ENCODE measurements around the gene STRADA.
A peak's percentile ranks its signal among the peaks of the same experiment; 100 is the strongest.

Gene STRADA

DNA sequence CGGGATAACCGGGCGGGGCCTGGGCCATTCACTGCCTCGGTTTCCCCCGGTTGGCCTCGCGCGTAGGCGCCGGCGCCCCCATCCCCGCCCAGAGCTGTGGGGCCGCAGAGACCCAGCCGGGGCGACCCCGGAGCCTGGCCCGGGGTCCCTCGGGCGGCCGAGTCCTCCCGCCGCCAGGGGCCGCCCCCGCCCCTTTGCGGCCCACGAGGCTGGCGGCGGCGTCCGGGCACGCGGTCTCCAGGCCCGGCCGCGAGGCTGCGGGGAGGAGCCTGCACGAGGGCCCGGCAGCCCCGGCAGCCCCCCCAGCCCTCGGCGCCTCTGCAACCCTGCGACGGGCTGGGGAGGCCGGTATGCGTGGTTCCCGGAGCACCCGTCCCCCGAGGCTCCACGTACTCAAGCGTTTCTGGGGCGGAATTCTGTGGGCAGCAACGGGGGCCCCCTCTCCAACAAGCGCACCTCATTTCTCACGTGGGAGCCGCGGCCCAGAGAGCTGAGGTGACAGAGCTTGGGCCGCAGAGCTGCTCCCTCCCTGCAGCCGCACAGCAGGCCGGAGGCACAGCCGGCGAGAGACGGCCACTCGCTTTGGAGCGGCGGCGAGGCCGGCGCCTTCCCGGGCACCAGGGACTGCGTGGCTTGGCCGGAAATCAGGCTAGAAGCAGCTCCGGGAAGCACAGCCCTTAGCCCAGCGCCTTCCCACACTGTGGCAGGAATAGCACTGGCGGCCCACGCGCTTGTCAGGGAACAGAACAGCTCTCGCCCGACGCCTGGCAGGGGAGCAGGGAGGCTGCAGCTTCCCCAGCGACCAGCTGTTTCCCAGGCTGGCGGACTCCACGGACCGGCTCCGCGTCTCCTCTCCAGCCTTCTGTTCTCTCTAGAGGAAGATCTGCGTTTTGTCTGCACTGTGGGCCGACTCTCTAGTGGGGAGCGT is 40.8 kb downstream of the STRADA start:
- DNase-seq, result peak; percentile 64

DNA sequence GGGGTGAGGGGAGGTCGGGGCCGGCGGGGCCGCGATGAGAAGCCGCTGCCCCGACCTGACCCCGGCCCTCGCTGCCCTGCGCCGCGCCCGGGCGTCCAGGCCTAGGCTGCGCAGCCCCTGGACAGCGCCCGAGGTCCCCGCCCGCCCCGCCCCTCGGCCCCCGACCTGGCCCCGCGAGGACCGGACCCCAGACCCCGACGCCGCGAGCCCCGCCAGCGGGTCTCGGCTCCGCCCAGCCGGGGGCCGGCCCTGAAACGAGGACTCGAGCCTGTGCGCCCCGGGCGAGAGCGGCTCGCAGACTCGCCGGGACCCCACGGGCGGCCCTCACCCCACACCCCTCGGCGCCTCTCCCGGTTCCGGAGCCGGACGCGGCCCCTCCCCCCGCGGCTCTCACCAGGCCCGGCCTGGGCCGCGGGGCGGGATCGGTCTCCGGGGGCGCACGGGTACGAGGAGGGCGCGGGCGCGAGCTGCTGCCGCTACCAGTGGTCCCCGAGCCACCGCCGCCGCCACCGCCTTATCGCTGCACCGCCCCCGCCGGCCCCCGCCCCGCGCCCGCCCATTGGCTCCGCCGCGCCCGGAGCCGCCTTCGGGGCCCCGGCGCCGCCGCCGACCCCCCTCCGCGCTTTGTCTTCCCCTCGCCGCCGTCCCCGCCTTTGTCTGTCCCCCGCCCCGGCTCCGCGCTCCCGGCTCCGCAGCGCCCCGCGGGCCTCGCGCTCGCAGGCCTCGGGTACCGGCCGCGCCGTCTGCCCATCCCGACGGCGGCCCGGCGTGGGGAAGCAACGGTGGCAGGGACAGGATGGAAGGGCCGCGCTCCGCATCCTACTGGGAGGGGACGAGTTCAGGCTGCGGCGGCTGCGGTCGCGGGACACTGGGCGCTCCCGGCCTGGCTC is 41.7 kb downstream of the STRADA start, which contains the start of gene LIMD2:
Gene LIMD2, minus strand, starts transcription at position 488 of the 890 bp plus-strand sequence. CDS start 827 bp downstream, outside the sequence.
- DNase-seq, result peak; percentile 72

GRCh38 chr17:63698886-63699637 is 42.5 kb downstream of the STRADA start:
- DNase-seq, result peak; percentile 80

DNA sequence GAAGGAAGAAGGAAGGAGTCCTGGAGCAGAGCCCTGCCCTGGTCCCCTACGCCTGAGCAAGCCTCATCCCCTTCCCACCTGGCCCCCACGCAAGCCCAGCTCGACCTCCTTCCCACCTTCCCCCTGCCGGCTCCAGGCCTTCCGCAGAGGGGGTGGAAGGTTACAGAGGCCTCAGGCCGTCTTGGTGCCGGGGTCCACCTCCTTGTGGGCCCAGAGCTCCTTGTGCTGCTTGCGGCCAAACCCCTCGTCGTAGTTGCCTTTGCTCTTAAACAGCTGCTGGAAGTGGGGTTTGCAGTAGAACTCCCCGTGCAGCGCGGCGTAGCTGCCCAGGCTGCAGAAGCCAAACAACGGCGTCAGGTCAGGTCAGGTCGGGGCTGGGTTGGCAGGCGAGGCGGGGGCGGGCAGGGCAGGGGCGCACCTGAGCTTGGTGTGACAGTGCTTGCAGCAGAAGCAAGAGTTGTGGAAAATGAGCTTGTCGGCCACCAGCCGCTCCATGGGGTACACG is 43.2 kb downstream of the STRADA start:
- no peak for DNase-seq

GRCh38 chr17:63697341-63698286 is 44.0 kb downstream of the STRADA start:
- DNase-seq, result peak; percentile 36

DNA sequence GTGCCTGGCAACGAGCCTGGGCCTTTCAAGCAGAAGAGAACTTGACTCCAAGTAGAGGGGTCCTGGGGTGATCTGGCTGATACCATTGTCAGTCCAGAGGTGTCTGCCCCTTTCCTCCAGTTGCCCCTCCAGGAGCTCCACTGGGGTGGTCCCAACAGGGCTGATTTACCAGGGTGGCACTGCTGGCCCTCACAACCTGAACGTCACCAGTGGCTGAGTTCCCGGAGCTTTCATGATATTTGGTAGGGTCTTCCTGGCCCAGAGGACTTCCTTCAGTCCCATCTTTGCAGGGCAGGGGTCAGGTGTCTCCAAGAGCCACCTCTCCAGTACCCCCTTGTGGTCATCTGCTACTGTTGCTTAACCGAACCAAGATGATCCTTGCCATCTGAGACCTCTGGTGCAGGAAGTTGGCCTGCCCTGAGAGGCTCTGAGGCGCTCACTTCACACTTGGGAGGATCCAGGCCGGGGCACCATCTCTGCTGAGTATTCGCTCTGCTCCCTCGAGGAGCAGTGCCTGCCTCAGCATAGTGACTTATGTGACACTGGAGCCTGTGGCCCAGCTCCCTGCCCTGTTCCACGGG is 45.1 kb downstream of the STRADA start:
- DNase-seq, result peak; percentile 38

DNA sequence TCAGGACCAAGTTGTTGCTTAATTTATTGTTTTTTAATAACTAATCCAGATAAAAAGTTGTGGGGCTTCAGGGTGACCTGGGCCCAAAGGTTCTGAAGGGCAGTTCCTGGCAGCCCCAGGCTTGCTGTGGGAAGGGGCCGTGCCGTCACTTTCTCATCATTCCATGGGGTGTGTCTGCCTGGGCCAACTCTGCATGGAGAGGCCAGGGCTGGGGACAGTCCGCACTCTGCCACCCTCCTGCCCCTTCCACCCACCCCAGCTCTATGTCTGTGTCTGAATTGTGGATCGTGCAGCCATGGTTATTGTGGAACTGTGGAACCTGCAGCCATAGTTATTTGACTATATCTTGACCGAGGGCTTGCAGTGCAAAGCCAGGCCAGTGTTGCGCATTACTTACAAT is 45.7 kb downstream of the STRADA start:
- DNase-seq, result no peak

DNA sequence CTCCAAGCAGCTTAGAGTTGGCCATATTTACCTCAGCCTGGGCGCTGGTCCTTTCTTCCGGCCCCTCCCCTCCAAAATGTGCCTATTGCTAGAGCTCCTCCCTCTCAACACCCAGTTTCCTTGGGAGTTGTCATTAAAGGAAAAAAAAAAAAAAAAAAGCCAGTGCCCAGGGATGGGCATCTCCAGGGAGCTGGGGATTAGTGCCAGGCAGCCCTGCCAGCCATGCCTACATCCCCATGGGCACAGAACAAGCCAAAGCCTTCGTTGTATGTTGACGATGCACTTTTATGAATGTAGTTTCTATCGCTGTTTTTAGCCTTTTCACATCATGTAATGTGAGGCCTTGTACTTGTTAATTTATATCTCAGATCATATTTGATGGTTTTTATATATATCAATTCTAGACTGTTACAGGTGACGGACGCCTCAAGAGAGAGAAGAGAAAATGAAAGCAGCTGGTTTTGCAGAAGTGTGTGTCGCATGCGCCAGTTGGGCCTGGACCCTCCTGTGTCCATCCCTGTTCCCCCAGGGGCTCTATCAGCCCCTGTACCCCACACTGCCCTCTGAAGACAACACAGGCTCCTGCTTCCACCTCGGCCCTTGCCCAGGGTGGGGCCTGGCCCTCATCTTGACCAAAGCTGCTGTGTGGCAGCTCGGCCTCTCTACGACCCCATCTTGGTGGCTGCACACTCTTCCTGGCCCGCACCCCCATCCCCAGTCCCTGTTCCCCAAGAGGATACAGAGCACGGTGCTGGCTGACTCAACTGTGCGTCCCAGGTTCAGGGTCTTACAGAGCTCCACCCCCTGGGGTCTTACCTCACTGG is 46.4 kb downstream of the STRADA start:
- no peak for DNase-seq

DNA sequence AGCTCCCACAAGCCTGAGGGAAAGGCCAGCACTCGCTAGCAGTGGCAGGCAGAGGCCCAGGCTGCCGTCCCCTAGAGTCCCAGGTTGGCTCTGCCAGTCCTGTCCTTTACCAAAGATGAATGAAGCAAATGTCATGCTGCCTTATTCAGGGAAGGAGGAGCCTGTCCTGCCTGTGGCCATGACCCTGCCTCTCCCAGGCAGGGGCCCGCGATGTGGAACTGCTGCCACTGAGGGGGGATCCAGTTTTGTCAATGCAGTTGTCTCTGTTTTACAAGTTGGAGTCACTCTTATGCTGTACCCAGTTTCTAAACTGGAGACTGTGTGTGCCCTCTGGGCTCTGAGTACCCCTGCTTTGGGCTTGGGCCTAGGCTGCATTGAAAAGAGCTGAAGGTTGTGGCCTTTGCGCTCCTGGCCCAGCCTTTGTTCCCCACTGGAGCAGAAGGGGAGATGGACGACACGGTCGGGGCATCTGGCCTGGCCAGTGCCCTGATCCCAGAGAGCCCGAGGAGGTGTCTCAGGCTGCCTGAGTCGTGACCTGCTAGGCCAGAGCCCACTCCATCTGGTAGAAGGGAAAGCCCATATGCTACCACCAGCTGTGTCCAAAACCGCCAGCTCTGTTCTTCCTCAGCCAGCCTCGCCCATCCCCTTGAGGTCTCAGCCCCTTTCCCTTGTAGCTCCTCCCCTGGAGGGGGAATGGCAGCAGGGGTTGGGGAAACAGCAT is 47.2 kb downstream of the STRADA start:
- no peak for DNase-seq

DNA sequence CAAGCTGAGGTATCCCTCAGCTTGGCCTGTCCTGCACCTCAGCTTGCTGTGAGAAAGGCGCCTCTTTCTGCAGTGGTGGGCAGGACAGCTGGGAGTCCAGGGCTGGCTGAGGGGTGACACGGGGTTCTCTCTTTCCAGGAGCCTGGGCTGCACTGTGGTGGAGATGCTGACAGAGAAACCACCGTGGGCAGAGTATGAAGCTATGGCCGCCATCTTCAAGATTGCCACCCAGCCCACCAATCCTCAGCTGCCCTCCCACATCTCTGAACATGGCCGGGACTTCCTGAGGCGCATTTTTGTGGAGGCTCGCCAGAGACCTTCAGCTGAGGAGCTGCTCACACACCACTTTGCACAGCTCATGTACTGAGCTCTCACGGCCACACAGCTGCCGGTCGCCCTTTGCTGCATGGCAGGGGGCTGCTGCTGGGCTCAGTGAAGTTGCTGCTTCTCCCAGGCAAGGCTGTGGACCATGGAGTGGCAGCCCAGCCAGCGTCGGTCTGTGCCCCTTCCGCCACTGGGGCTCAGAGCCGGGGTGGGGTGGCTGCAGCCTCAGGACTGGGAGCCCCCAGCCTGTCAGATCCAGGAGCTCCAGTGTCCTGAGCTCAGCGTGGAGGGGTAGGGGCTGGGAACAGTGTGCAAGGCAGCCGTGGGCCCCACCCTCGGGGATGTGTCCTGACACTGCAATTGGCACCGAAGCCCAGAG is 48.0 kb downstream of the STRADA start:
- DNase-seq, result no peak

DNA sequence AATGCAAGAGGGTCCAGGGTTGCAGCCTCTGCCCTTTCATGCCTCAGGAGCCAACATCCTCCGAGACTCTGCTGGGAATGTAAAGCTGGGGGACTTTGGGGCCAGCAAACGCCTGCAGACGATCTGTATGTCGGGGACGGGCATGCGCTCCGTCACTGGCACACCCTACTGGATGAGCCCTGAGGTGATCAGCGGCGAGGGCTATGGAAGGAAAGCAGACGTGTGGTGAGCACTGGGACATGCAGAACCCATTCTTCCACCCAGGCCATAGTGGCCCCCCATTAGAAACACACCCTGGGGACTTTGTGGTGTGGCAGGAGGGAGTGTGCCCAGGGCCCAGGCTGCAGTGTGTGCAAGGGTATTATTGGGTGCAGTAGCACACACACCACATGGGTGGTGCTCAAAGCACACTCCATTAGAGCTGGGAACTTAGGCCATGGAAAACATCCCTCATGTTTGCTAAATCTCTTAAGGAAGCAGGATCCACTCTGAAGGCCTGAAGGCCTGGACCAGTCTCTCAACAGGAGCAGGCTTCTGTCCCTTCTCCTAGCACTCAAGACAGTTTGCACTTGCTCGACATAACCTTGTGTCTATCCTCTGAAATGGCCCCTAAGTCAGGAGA is 49.3 kb downstream of the STRADA start:
- DNase-seq, result no peak

DNA sequence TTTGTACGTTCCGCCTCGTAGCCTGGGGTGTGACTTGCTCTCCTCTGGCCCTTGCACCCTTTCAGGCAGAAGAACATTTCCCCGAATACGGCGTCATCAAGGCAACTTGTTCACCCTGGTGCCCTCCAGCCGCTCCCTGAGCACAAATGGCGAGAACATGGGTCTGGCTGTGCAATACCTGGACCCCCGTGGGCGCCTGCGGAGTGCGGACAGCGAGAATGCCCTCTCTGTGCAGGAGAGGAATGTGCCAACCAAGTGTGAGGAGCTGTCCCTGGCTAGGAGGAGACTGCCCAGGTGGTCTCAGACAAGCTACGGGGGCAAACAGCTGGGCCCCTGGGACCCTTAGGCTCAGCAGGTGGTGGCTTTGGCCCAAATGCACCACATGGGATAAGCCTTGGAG is 52.1 kb downstream of the STRADA start:
- DNase-seq, result no peak

GRCh38 chr17:63688396-63689020 is 53.1 kb downstream of the STRADA start:
- no peak for DNase-seq

- DNase-seq, result no peak
Observed at GRCh38 chr17:63686138-63686685, 55.4 kb downstream of the STRADA start.

DNA sequence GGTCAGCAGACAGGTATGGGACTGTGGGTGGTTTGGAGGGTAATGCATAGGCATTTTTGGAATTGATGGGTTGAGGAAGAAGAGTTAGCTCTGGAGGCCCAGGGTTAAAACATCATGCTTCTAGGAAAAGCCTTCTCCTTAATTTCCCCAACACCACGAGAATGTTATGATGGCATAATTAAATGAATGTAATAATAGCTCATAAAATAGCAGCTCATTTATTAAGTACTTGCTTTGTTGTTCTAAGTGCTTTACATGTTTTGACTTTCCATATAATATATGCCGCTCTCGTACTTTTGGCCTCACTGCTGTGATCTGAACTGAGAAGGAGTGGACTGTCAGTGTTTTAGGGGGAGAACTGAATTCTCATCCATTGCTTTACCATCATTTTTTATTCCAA is 56.0 kb downstream of the STRADA start:
- DNase-seq, result no peak

DNA sequence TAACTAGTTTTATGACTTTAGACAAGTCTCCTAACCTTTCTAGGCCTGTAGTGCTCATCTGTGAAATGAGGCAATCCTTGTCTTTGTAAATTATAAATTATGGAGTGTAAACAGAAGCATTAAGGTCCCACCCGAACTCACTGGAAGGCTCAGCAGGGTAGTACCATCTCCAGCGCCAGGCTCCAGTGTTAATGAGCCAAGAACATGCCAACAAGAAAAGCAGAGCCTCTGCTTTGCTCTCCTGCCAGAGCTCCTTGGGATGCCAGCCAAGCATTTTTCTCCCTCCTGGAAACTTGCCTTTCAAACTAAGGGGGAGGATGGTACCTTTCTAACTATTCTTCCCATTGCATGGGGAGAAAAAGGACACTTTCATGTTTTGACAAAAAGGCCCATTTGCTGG is 56.6 kb downstream of the STRADA start:
- DNase-seq, result no peak

GRCh38 chr17:63682981-63683380 is 58.6 kb downstream of the STRADA start:
- no peak for DNase-seq
